ENCODE data around the gene CLDN6. TPM values are rescaled to one million over a fixed set of nuclear protein-coding genes. Genes with fewer than 3 reads are reported as not detected.
A peak's percentile ranks its signal among the peaks of the same experiment; 100 is the strongest.

The CLDN6 gene
- total RNA-seq, 2 experiments from 2014 or later = not detected

DNA sequence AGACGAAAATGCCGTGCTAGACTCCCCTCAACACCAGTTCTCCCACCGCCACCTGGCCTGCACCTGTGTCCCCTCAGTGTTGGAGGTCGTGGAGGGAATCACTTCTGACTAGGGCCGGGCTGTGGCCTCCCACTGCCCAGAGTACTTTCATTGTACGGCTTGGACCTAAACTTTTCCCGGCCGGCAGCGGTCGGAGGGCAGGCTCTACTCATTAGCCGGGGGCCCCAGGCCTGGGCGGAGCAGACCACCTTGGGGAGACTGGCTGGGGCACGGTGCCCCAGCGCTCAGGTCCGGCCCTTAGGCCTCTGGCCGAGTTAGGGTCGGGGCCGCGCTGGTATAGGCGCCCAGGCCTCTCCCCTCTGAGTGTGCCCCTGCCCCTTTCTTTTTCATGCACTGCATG is 639 bp downstream of the CLDN6 start:
- Mint-ChIP-seq H3K27me3 (peaks cover 24% of the 10 kb centered on the region), H3K4me1 (peaks cover 25% of the 10 kb centered on the region), H3K4me3 (no peak overlapping the region), H3K27ac (no peak overlapping the region), H3K36me3 (ENCODE audit: low read depth) (peaks cover 6% of the 10 kb centered on the region), H3K9me3 (no peaks in the 10 kb centered on the region)
- CTCF ChIA-PET = interaction anchor here (9.9 kb wide), 1 partner anchor 15 kb away, joined by 72 read pairs; no protein-coding TSS in a partner anchor
- no peak for DNase-seq
- POLR2A ChIA-PET = interaction anchor here (1.6 kb wide), 1 partner anchor 9 kb away, joined by 4 read pairs; no protein-coding TSS in a partner anchor

DNA sequence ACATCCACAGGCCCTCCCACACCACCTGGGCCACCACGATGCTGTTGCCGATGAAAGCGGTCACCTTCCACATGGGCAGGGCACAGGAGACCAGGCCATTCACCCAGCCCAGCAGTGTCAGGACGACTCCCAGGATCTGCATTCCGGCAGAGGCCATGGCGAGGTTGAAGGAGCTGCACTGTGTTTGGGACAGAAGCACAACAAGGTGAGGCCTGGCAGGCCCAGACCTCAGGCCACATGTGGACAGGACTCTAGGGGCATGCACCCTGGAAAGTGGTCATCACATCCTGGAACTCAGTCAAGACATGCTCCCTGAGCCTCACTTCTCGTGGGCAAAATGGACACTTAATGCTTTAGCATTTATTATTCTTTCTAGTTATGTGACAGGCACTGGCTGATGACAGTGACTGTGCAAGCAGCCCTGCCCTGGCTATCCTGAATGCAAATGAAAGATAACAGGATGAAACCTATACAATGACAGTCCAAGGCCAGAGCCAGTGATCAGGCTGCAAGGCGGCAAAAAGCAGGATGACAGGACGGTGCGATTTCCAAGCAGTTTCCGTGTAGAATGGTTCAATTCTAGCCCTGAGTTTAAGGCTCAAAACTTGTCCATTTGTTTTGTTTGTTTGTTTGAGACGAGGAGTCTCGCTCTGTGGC is 2.0 kb downstream of the CLDN6 start:
- Mint-ChIP-seq H3K27me3 (peaks cover 28% of the 10 kb centered on the region), H3K27ac (no peak overlapping the region), H3K4me1 (peaks cover 13% of the 10 kb centered on the region), H3K9me3 (no peaks in the 10 kb centered on the region), H3K4me3 (no peak overlapping the region), H3K36me3 (ENCODE audit: low read depth) (no peaks in the 10 kb centered on the region)
- POLR2A ChIA-PET = no interaction called here
- DNase-seq = no peak
- CTCF ChIA-PET = interaction anchor here (1.0 to 9.9 kb wide), 2 partner anchors 12 to 13 kb away, joined by 3 to 72 read pairs; no protein-coding TSS in a partner anchor

DNA sequence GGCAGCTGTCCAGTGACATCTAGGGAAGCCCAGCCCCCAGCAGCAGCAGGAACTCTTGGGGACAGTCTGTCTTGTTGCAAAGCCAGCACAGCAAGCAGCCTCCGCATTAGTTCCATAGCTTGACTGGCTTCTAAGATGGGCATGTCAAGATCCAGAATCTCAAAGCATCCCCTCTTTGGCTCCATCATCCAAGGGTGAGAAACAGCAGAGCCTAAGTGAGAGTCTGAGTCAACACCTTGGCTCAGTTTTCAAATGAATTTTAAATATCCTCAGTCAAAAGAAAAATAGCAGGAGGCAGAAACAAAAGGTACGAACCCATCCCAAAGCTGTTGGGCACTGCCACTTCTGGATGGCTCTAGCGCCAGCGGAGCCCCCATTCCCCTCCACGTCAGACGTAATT is 3.0 kb downstream of the CLDN6 start:
- Mint-ChIP-seq H3K4me3 (no peak overlapping the region), H3K36me3 (ENCODE audit: low read depth) (no peaks in the 10 kb centered on the region), H3K9me3 (no peaks in the 10 kb centered on the region), H3K27me3 (peaks cover 27% of the 10 kb centered on the region), H3K27ac (no peak overlapping the region), H3K4me1 (peaks cover 8% of the 10 kb centered on the region)
- POLR2A ChIA-PET = no interaction called here
- DNase-seq = no peak
- CTCF ChIA-PET = interaction anchor here (1.0 to 1.3 kb wide), 2 partner anchors 11 to 13 kb away, joined by 3 to 4 read pairs; no protein-coding TSS in a partner anchor

DNA sequence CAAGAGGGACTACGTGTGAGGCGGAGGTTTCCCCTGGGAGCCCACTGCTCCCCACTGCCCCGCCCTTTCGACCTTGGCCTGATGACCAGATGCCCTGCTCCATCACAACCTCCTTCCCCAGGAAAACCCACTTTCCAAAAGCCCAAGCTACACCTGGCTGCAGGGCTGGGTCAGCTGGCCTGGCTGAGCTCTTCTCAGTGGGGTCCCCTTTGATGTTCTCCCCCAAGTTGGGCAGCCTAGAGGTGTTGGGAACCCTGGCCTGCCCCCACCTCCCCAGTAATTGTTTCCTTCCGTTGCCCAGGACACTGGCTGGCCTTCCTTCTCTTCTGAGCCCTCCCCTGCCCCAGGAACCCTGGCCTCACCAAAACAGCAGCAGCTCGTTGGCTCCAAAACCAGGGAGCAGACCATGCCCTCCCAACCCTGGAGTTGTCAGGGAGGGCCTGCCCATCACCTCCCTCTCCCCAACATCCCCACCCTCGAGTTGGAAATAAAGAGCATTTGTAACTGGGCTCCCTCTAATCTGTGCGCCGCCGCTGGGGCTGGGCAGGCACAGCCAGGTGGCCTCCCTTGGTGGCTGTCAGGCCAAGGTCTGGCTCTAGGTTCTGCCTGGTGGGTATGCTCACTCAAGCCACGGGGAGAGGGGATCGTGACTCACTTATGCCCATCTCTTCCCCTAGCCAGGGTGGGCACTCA is 3.8 kb downstream of the CLDN6 start:
- ChIA-PET POLR2A (interaction anchor here (1.3 kb wide), 1 partner anchor 34 kb away, joined by 3 read pairs; no protein-coding TSS in a partner anchor), CTCF (interaction anchor here (1.0 to 1.3 kb wide), 2 partner anchors 10 to 14 kb away, joined by 3 to 4 read pairs; no protein-coding TSS in a partner anchor)
- Mint-ChIP-seq H3K4me1 (peaks cover 4% of the 10 kb centered on the region), H3K27ac (no peak overlapping the region), H3K27me3 (peaks cover 26% of the 10 kb centered on the region), H3K36me3 (ENCODE audit: low read depth) (no peaks in the 10 kb centered on the region), H3K4me3 (no peak overlapping the region), H3K9me3 (no peaks in the 10 kb centered on the region)
- DNase-seq = no peak

DNA sequence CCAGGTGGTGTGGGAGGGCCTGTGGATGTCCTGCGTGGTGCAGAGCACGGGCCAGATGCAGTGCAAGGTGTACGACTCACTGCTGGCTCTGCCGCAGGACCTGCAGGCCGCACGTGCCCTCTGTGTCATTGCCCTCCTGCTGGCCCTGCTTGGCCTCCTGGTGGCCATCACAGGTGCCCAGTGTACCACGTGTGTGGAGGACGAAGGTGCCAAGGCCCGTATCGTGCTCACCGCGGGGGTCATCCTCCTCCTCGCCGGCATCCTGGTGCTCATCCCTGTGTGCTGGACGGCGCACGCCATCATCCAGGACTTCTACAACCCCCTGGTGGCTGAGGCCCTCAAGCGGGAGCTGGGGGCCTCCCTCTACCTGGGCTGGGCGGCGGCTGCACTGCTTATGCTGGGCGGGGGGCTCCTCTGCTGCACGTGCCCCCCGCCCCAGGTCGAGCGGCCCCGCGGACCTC is 4.5 kb downstream of the CLDN6 start:
- Mint-ChIP-seq H3K36me3 (ENCODE audit: low read depth) (no peaks in the 10 kb centered on the region), H3K27me3 (peaks cover 27% of the 10 kb centered on the region)
- POLR2A ChIA-PET = interaction anchor here (1.3 kb wide), 1 partner anchor 35 kb away, joined by 3 read pairs; no protein-coding TSS in a partner anchor

DNA sequence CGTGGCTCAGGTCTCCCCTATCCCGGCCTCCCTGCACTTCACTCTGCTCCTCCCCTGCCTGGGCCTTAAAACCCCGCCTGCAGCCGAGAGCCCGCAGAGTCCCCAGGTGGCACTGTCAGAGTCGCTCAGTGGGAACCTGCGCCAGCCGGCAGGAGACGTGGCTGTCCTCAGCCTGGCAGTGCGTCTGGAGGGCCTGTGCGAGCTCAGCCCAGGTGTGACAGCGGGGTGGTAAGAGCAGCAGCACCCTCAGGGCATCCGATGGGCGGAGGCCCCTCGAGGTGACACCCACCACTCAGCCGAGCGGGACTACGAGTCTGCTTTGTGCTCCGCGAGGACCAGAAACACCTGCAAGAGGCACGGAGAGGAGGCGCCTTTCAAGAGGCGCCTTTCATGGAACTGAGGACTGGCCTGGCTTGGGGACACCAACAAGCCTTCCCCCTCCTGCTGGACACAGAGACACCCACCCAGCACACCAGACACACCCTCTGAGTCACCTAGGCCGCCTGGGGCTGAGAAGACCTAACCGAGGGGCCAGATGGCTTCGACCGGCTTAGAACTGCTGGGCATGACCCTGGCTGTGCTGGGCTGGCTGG is 5.1 kb downstream of the CLDN6 start, which contains the start of gene CLDN9:
TSS of gene CLDN9 (plus strand) at position 96 of the 593 bp plus-strand sequence. CDS start at position 536, 440 bp downstream.
- POLR2A ChIA-PET = interaction anchor here (1.3 to 1.6 kb wide), 3 partner anchors 18 to 35 kb away, joined by 3 to 5 read pairs (median 3); partner anchors contain the start of gene PKMYT1
- Mint-ChIP-seq H3K4me3 (no peak within 1 kb of the TSS), H3K27me3 (peaks cover 25% of the 10 kb centered on the region), H3K36me3 (ENCODE audit: low read depth) (no peaks in the 10 kb centered on the region), H3K4me1 (peaks cover 13% of the 10 kb centered on the region), H3K9me3 (no peaks in the 10 kb centered on the region), H3K27ac (no peak within 1 kb of the TSS)
- CTCF ChIA-PET = no interaction called here
- no peak for DNase-seq

More for the DNA sequence above, 4.5 kb downstream of the CLDN6 start:
- Mint-ChIP-seq H3K27ac (no peak overlapping the region), H3K9me3 (no peaks in the 10 kb centered on the region), H3K4me3 (no peak overlapping the region), H3K4me1 (peaks cover 10% of the 10 kb centered on the region)
- CTCF ChIA-PET = interaction anchor here (1.0 kb wide), 1 partner anchor 14 kb away, joined by 3 read pairs; no protein-coding TSS in a partner anchor
- DNase-seq = no peak

DNA sequence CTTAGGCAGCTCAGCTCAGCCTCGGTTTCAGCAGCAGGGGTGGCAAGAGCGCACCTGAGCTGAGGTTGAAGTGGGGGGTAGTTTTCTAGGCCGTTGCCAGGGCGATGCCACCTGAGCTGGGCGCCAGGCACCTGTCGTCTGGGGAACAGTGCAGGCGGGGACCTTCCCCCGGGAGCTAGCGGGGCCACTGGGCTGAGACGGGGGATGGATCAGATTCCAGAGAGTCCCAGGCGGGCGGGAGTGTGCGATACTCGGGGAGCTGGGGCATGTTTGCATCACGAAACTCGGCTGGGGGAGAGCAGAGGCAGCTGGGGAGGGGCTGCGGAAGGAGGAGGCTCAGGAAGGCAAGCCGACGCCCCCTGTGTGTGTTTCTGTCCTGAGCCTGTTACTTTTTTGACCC is 5.7 kb downstream of the CLDN6 start:
- Mint-ChIP-seq H3K4me1 (peaks cover 20% of the 10 kb centered on the region), H3K36me3 (ENCODE audit: low read depth) (no peaks in the 10 kb centered on the region), H3K27me3 (peaks cover 24% of the 10 kb centered on the region), H3K27ac (no peak overlapping the region), H3K4me3 (no peak overlapping the region), H3K9me3 (no peaks in the 10 kb centered on the region)
- ChIA-PET CTCF (interaction anchor here (1.6 kb wide), 1 partner anchor 117 kb away, joined by 3 read pairs; no protein-coding TSS in a partner anchor), POLR2A (interaction anchor here (1.6 kb wide), 2 partner anchors 18 to 32 kb away, joined by 3 to 5 read pairs; partner anchors contain the start of gene PKMYT1)
- DNase-seq = no peak

DNA sequence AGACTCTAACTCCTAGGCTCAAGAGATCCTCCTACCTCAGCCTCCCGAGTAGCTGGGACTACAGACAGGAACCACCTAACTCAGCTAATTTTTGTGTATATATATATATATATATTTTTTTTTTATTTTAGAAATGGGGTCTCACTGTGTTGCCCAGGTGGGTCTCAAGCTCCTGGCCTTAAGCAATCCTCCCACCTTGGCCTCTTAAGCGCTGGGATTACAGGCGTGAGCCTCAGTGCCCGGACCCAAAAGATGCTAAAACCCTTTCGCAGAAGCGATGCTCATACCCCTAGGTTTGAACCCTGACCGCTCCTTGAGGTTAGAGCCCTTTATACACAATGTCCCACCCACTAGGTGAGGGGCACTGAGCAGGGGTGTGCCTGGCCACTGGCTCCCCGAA is 7.5 kb downstream of the CLDN6 start:
- no peak for DNase-seq
- POLR2A ChIA-PET = interaction anchor here (1.4 kb wide), 1 partner anchor 11 kb away, joined by 4 read pairs; no protein-coding TSS in a partner anchor
- CTCF ChIA-PET = interaction anchor here (0.6 to 1.7 kb wide), 3 partner anchors 19 to 459 kb away, joined by 5 to 6 read pairs (median 6); no protein-coding TSS in a partner anchor
- H3K36me3 Mint-ChIP-seq (ENCODE audit: low read depth) = no peaks in the 10 kb centered on the region
- H3K4me1 Mint-ChIP-seq = peaks cover 27% of the 10 kb centered on the region
- H3K9me3 Mint-ChIP-seq = no peaks in the 10 kb centered on the region
- H3K27ac Mint-ChIP-seq = no peak overlapping the region
- peaks cover 26% of the 10 kb centered on the region for H3K27me3 Mint-ChIP-seq
- H3K4me3 Mint-ChIP-seq = no peak overlapping the region

DNA sequence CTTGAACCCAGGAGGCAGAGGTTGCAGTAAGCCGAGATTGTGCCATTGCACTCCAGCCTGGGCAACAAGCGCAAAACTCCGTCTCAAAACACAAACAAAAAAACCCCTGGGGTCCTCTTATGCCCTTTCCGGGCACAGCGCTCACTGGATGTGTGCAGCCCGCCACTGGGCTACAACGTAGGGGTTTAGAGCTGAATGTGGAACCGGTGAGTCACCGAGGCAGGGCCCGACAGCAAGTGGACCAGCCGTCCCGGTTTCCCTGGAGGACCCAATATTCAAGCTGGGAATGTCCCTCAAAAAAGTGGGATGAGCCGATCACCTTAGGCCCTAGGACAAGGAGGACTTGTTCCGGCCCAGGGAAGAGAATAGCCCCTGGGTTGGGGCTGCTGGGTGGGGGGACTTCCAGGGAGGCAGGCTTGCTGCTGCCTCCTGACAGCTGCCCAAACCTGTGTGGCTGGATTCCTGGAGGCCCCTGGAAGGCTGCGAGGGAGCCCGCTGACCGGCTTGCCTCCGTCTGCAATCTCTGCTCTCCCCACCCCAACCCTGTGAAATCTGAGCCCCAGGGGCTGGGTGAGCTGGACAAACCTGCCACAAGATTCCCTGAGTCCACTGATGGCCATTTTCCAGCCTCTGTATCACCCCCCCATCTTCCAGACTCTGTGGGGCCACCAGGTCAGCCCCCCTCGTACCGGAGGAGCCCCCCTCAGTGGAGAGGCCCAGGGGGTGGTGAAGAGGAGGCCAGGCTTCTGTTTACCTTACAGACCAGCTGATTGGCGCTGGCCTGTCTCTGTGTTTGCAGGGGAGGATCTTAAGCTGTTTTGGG is 8.2 kb downstream of the CLDN6 start:
- peaks cover 30% of the 10 kb centered on the region for H3K4me1 Mint-ChIP-seq
- DNase-seq = no peak
- ChIA-PET CTCF (interaction anchor here (0.6 to 1.7 kb wide), 3 partner anchors 19 to 458 kb away, joined by 5 to 6 read pairs (median 6); no protein-coding TSS in a partner anchor), POLR2A (interaction anchor here (0.9 to 1.4 kb wide), 2 partner anchors 12 to 15 kb away, joined by 3 to 4 read pairs; no protein-coding TSS in a partner anchor)
- peaks cover 28% of the 10 kb centered on the region for H3K27me3 Mint-ChIP-seq
- H3K9me3 Mint-ChIP-seq = no peaks in the 10 kb centered on the region
- H3K27ac Mint-ChIP-seq = no peak overlapping the region
- H3K36me3 Mint-ChIP-seq (ENCODE audit: low read depth) = no peaks in the 10 kb centered on the region
- no peak overlapping the region for H3K4me3 Mint-ChIP-seq

DNA sequence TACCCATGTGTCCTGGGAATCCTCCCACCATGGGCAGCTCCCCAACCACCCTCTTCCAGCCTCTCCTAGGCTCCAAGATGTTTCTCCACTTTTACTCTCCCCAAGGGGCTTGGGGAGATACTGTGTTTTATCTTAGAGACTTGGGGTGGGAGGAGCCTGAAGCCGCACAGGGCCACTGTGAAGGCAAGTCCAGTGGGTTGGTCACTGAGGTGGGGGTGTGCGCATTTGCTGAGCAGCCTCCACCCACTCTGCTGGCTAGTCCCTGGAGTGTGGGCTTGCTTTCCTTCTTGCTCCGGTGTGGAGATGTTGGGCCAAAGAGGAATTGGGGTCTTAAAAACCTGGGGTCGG is 9.3 kb downstream of the CLDN6 start:
- DNase-seq = no peak
- Mint-ChIP-seq H3K27ac (no peak overlapping the region), H3K9me3 (no peaks in the 10 kb centered on the region), H3K4me3 (no peak overlapping the region), H3K27me3 (peaks cover 22% of the 10 kb centered on the region), H3K4me1 (peaks cover 34% of the 10 kb centered on the region), H3K36me3 (ENCODE audit: low read depth) (no peaks in the 10 kb centered on the region)
- ChIA-PET POLR2A (interaction anchor here (0.9 to 5.4 kb wide), 4 partner anchors 9 to 28 kb away, joined by 3 to 52 read pairs (median 6); partner anchors contain the start of genes CLDN6, PKMYT1 and TNFRSF12A), CTCF (interaction anchor here (0.8 to 10.3 kb wide), 4 partner anchors 15 to 121 kb away, joined by 3 to 209 read pairs (median 4); partner anchors contain the start of genes HCFC1R1 and THOC6)

DNA sequence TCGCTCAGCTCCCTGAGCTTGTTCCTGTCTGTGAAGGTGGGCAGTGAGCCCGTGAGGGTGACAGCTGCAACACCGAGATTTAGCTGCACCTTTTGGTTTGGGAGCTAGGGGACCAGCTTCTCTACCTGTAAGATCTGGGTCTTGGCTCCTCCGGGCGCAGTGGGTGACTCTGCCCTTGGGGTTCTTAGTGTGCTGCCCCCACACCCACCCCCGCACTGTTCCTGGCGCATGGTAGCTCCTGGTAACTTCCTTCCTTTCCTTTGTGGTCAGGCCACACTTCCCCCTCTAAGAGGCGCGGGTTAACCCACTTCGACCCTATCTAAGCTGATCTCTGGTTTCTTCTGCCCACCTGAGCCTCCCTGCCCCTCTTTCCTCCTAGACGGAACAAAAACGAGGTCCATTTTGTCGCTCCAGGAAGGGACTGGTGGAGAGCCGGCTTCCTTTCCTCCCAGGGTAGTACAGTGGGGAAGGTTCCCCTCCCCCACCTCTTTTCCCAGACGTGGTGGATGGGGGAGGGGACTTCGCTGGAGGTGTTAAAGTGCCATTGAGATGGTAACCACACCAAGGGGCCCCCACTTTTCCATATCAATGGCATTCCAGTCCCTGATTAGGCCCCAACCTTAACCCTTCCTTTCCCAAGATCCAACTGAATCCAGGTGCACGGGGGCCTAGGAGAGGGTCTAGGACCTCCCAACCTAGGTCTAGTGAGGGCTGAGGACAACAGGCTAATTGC is 9.9 kb downstream of the CLDN6 start:
- DNase-seq = no peak
- POLR2A ChIA-PET = interaction anchor here (0.9 to 5.4 kb wide), 4 partner anchors 10 to 126 kb away, joined by 3 to 52 read pairs (median 6); partner anchors contain the start of genes CLDN6, PKMYT1, TNFRSF12A and ZNF213
- no peaks in the 10 kb centered on the region for H3K9me3 Mint-ChIP-seq
- H3K4me1 Mint-ChIP-seq = peaks cover 35% of the 10 kb centered on the region
- H3K27ac Mint-ChIP-seq = peak overlapping the region; percentile 7
- no peak overlapping the region for H3K4me3 Mint-ChIP-seq
- CTCF ChIA-PET = interaction anchor here (0.8 to 10.3 kb wide), 7 partner anchors 11 to 122 kb away, joined by 3 to 209 read pairs (median 4); partner anchors contain the start of genes HCFC1R1 and THOC6
- peaks cover 22% of the 10 kb centered on the region for H3K27me3 Mint-ChIP-seq
- H3K36me3 Mint-ChIP-seq (ENCODE audit: low read depth) = no peaks in the 10 kb centered on the region
